HG03342 (cell line): ENCODE results near the gene KLHL29.

Source experiments
- ATAC-seq: cut with Tn5 transposase; IDR thresholded peaks from one replicate; pipeline ENCODE4 v1.9.1; 2021; ENCODE audit warnings: mild to moderate bottlenecking, moderate library complexity; ENCODE audit not compliant: unreplicated experiment

The KLHL29 gene

GRCh38 chr2:23489471-23490322 is 104.7 kb downstream of the KLHL29 start:
- ATAC-seq: no peak

- no peak for ATAC-seq
These were observed 106.8 kb downstream of the KLHL29 start for GRCh38 chr2:23491591-23492336.

DNA sequence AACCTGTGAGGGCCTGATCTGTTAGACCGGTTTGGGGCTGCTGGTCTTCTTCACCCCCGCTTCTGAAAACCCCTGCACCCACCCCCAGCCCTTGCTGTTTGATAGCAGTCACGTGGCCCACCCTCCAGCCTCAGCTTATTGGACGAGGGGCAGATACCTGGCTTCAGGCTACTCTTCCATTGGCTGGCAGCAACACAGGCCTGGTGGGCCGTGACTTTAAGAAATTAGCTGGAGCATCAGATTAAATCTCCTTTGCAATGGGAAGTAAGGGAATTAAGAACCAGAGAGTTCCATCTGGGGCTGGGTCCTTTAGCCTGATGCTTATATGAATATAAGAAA is 107.3 kb downstream of the KLHL29 start:
- no peak for ATAC-seq

- no peak for ATAC-seq
These were observed 107.9 kb downstream of the KLHL29 start for GRCh38 chr2:23492921-23493320.

- no peak for ATAC-seq
These were observed 108.9 kb downstream of the KLHL29 start for GRCh38 chr2:23493846-23494245.

DNA sequence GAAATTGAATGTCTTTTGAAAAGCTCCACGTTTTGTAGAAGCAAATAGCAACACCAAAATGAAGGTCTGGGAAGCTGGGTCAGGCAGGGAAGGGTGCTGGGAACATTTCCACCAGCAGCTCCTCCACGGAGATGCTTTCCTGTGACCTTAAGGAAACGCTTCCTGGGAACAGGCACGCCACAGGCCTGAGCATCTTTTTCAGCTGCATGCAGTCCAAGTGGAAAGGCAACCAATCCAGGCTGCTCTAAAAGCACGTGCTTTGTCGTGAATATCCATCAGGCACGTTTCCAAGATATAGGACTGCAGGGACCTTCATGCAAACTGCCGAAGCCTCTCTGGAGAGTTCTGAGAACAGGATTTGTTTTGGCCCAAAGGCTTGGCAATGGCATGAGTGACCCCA is 109.3 kb downstream of the KLHL29 start:
- no peak for ATAC-seq

- ATAC-seq: no peak
These were observed 110.7 kb downstream of the KLHL29 start for GRCh38 chr2:23495661-23496114.

GRCh38 chr2:23496456-23496855 is 111.5 kb downstream of the KLHL29 start:
- no peak for ATAC-seq

DNA sequence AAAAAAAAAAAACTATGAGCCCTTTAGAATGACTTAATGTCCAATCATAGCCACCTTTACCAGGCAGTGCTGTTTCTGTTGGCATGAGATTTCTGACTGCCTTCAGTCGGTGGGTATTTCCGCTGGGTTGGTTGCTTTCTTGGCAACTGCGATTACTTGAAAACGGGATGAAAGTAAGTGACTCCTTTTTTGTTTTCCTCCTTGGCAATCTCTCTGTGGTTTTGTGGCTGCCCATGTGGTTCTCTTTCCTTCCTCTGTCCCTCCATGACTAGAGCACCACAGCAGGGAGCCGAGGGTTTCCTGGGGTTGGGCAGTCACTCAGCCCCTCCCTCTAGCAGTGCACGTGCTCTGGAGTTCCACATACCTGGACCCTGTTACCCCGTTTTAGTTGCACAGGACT is 112.1 kb downstream of the KLHL29 start:
- ATAC-seq: no peak

DNA sequence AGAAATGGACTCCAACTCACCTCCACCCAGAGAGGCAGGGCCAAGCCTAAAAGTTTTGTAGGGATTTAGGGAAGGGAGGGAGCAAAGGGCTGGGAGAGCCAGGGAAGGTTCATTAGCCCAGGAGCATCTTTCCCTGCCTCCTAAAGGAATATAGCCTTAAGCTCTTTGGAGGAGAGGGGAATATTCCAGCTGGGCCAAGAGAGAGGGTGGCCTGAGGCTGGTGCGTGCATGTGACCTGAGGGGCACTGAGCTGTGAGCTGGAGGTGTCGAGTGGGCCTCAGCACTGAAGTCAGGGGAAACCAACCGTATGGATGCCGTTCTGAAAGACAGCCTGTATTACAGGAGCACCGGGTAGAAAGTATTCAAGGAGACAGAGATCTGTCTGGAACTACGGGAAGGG is 112.6 kb downstream of the KLHL29 start:
- ATAC-seq: no peak

- ATAC-seq: no peak
These were observed 114.0 kb downstream of the KLHL29 start for GRCh38 chr2:23498943-23499342.

DNA sequence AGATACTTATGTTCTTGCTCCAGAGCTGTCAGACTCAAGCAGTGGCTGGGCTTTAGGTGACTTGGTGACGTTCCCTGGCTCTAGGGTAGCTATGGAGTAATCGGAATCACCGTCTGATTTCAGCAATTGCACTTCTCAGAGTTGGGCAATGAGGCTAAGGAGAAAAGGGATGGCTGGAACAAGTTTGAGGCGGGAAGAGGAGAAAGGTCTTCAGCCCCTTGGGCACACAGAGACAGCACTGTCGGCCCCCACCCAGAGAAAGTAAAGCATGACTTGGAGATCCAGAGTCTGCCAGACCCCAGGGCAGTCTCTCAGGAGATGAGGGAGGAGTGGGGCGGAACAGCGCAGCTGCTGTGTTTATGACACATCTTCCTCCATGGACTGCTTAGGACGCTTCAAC is 114.5 kb downstream of the KLHL29 start:
- ATAC-seq: no peak

DNA sequence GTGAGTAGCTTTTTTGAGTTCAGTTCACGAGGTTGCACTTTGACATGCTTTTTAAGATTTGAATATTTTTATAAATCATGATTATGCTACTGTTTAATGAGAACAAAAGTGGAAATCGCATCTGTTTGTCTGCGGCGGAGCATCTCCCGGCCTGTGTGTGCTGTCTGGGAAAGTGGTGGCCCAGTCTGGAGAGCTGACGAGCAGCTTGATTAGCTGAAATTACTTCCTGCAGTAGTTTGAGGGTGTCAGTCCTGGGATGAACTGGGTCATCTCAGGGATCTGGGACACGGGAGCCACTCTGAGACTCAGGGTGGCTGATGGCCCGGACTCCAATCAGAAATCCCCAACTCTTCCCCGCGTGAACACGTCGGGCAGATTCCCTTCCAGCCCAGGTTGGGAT is 115.9 kb downstream of the KLHL29 start:
- no peak for ATAC-seq

GRCh38 chr2:23502096-23502495 is 117.1 kb downstream of the KLHL29 start:
- no peak for ATAC-seq

DNA sequence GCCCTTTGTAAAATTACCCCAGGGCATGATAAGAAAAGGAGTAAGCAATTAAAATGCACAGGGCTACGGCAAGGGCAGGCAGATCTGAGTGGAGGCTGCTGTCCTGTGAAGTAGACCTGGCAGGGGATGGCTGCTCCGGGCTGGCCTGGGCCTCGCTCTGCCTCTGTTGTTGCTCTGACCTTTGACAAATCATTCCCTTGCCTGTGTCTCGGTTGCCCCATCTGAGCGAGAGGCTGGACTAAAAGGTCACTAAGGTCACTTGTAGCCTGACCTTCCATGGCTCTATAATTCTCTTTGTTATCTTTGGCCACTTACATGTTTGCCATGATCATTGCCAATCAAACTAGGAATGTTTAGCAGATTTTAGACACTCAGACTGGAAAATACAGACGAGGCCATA is 118.1 kb downstream of the KLHL29 start:
- no peak for ATAC-seq

GRCh38 chr2:23503682-23504081 is 118.7 kb downstream of the KLHL29 start:
- no peak for ATAC-seq

DNA sequence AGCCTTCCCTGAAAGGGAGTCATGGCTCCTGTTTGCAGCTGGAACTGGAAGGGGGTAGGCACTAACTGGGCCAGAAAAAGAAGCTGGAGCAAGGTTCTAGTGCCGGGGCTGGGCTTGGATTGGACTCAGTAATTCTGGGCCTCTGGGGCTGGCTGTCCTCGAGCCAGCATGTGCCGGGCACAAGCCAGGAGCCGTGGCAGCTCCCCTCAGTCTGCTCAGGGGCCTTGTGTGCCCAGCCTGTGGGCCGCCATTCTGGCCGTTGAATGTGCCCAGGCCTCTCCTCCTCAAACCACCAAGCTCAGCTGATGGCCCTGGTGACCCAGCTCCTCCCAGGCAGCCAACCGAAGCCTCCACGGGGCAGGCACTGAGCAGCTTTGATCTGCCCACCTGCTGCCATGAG is 119.6 kb downstream of the KLHL29 start:
- no peak for ATAC-seq

DNA sequence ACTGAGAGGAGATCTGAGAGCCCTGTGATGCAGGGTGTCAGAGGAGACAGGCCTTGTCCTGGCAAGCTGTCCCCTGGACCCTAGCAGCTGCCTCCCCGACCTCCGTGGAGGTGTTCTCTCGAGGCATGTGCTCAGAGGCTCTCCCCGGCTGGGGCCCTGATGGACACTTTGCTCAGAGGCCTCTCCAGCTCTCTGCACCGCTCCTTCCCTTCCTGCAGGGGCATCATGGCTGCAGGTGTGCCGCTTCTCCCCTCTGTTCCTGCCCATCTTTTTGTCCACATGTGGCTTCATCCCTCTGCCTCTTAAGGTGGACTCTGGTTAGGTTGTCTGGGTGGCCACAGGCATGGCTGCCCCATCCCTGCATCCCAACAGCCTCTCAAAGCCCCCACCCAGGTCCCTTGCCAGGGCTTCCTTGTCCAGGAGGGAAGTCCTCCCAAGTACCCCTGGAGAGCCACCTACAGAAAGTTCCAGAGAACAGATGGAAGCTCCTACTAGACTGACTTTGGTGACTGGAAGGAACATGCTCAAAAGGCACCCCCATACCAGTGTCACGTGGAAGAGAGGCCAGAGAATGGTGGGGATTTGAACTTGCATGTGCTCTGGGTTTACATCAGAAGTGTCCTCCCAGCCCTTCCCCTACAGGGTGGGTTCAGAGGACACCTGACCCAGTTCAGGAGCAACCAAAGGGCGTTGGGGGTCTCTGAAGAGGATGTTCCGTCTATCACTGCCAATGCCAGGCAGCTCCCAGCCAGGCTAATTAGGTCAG is 120.4 kb downstream of the KLHL29 start:
- ATAC-seq: no peak

DNA sequence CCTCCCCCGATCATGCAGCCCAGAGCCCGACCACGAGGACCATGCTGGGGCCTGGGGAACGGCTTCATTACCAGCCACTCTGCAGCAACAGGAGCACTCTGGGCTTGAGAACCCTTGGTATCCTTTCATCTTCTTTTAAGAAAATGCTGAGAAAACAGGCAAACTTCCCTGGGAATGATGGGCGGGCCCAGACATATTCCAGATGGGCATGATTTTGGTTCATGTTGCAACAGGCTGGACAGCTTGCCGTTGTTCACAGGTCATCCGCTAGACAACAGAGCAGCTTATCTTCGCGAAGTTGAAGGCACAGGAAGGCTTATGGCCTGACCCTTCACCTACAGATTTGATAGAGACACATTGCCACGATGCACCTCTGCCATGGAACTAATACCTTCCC is 121.0 kb downstream of the KLHL29 start:
- ATAC-seq: no peak

GRCh38 chr2:23506531-23507266 is 121.7 kb downstream of the KLHL29 start:
- no peak for ATAC-seq
